ENCODE data around the gene UVRAG. TPM values are rescaled to one million over a fixed set of nuclear protein-coding genes. Genes with fewer than 3 reads are reported as not detected.
A peak's percentile ranks its signal among the peaks of the same experiment; 100 is the strongest.

The UVRAG gene
- total RNA-seq, 1 donor: 28.2 TPM

DNA sequence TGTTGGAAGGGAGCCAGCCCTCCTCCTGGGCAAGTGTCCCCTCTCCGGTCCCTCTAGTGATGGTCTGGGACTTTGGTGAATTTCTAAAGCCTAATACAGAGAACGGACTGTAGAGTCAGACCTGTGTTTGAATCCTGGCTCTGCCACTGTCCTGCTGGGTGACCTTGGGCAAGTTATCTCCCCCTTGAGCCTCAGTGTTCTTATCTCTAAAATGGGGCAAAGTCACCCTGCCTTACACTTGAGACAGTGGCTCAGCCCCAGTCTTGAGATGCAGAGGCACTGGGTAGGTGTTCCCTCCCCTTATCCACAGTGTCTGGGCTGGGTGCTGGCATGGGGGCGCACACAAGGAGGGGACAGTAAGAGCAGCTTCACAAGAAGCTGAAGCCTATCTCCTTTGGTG, 25.5 kb upstream of the UVRAG start:
- DNase-seq (ENCODE audit: insufficient read length, low spot score, missing footprints): peak; percentile 46
- Histone ChIP-seq H3K4me3 (ENCODE audit: insufficient read depth, low read length) (no peak overlapping the region), H3K4me2 (ENCODE audit: insufficient read depth, low read length) (no peak overlapping the region), H3K9me3 (ENCODE audit: low read depth, low read length) (no peaks in the 10 kb centered on the region), H3K27ac (ENCODE audit: low read depth, low read length) (no peak overlapping the region), H3K79me2 (ENCODE audit: insufficient read depth, low read length) (no peaks in the 10 kb centered on the region), H2AFZ (ENCODE audit: low read length) (no peak overlapping the region), H3K4me1 (ENCODE audit: insufficient read depth, low read length) (no peaks in the 10 kb centered on the region), H3K36me3 (ENCODE audit: insufficient read depth, low read length) (no peaks in the 10 kb centered on the region), H4K20me1 (ENCODE audit: insufficient read depth, low read length) (no peaks in the 10 kb centered on the region), H3K27me3 (ENCODE audit: insufficient read depth, low read length) (no peaks in the 10 kb centered on the region)
- no peak for TF ChIP-seq CTCF (IDR thresholded peaks at IDR 0.05; ENCODE audit: extremely low read depth, low read depth, low read length)

GRCh38 chr11:75790986-75791385, 24.0 kb upstream of the UVRAG start:
- Histone ChIP-seq H3K4me1 (ENCODE audit: insufficient read depth, low read length) (no peaks in the 10 kb centered on the region), H3K79me2 (ENCODE audit: insufficient read depth, low read length) (no peaks in the 10 kb centered on the region), H3K27ac (ENCODE audit: low read depth, low read length) (no peak overlapping the region), H3K9me3 (ENCODE audit: low read depth, low read length) (no peaks in the 10 kb centered on the region), H3K27me3 (ENCODE audit: insufficient read depth, low read length) (no peaks in the 10 kb centered on the region), H2AFZ (ENCODE audit: low read length) (no peak overlapping the region), H3K4me2 (ENCODE audit: insufficient read depth, low read length) (no peak overlapping the region), H4K20me1 (ENCODE audit: insufficient read depth, low read length) (no peaks in the 10 kb centered on the region), H3K4me3 (ENCODE audit: insufficient read depth, low read length) (no peak overlapping the region), H3K36me3 (ENCODE audit: insufficient read depth, low read length) (no peaks in the 10 kb centered on the region)
- no peak for TF ChIP-seq CTCF (IDR thresholded peaks at IDR 0.05; ENCODE audit: extremely low read depth, low read depth, low read length)
- peak; percentile 52 for DNase-seq (ENCODE audit: insufficient read length, low spot score, missing footprints)

- DNase-seq (ENCODE audit: insufficient read length, low spot score, missing footprints): peak; percentile 23
- no peak overlapping the region for H3K4me2 ChIP-seq (ENCODE audit: insufficient read depth, low read length)
These were observed 22.8 kb upstream of the UVRAG start for GRCh38 chr11:75792127-75792731.

More at GRCh38 chr11:75792127-75792731, 22.8 kb upstream of the UVRAG start:
- no peaks in the 10 kb centered on the region for H4K20me1 ChIP-seq (ENCODE audit: insufficient read depth, low read length)
- no peaks in the 10 kb centered on the region for H3K9me3 ChIP-seq (ENCODE audit: low read depth, low read length)
- H3K36me3 ChIP-seq (ENCODE audit: insufficient read depth, low read length): no peaks in the 10 kb centered on the region
- no peaks in the 10 kb centered on the region for H3K27me3 ChIP-seq (ENCODE audit: insufficient read depth, low read length)
- TF ChIP-seq CTCF (IDR thresholded peaks at IDR 0.05; ENCODE audit: extremely low read depth, low read depth, low read length): no peak
- no peaks in the 10 kb centered on the region for H3K4me1 ChIP-seq (ENCODE audit: insufficient read depth, low read length)
- no peak overlapping the region for H3K4me3 ChIP-seq (ENCODE audit: insufficient read depth, low read length)
- no peaks in the 10 kb centered on the region for H3K79me2 ChIP-seq (ENCODE audit: insufficient read depth, low read length)
- H2AFZ ChIP-seq (ENCODE audit: low read length): no peak overlapping the region
- no peak overlapping the region for H3K27ac ChIP-seq (ENCODE audit: low read depth, low read length)

Data from osteoblast (primary cell).